Type B pancreatic cell (in vitro differentiated cells): Measurements from ENCODE around the gene C9orf85. TPM values are rescaled to one million over a fixed set of nuclear protein-coding genes. Genes with fewer than 3 reads are reported as not detected.

ENCODE experiments used
- DNase-seq: peaks from one replicate; pipeline ENCODE4 v3.0.0; 2021; ENCODE audit warnings: mixed read lengths; ENCODE audit not compliant: unreplicated experiment; ENCODE audit errors: extremely low spot score
- H3K27ac Mint-ChIP-seq: 2 replicates; pipeline ENCODE4 v1.8.0; 2021; ENCODE audit warnings: mild to moderate bottlenecking, mixed read lengths
- H3K27me3 Mint-ChIP-seq: 2 replicates; pipeline ENCODE4 v1.8.0; 2021; ENCODE audit warnings: mixed read lengths
- H3K36me3 Mint-ChIP-seq: 2 replicates; pipeline ENCODE4 v1.8.0; 2021; ENCODE audit warnings: mixed read lengths
- H3K4me1 Mint-ChIP-seq: one replicate; pipeline ENCODE4 v1.8.0; 2021; ENCODE audit warnings: mixed read lengths; ENCODE audit not compliant: unreplicated experiment
- H3K4me3 Mint-ChIP-seq: 2 replicates; pipeline ENCODE4 v1.8.0; 2021; ENCODE audit warnings: mild to moderate bottlenecking, mixed read lengths
- H3K9me3 Mint-ChIP-seq: 2 replicates; pipeline ENCODE4 v1.8.0; 2021; ENCODE audit warnings: mixed read lengths
- CTCF ChIP-seq: fragments of 200-600 bp; sonication (generic); conservative IDR thresholded peaks from 2 replicates; pipeline ENCODE4 v1.5.0; 2021; ENCODE audit warnings: antibody characterized with exemption, mild to moderate bottlenecking
- total RNA-seq: library from RNA; stranded (reverse); gene quantifications from 2 replicates; pipeline ENCODE4 v1.2.1, GENCODE V29; 2021; ENCODE audit warnings: low replicate concordance

Gene C9orf85
- total RNA-seq, 1 donor from 2014 or later: 17.9 TPM

- Mint-ChIP-seq H3K9me3 (peaks cover 6% of the 10 kb centered on the region), H3K27me3 (no peaks in the 10 kb centered on the region), H3K4me1 (peaks cover 3% of the 10 kb centered on the region), H3K36me3 (peaks cover 40% of the 10 kb centered on the region), H3K4me3 (no peak overlapping the region), H3K27ac (no peak overlapping the region)
- no peak for DNase-seq
- TF ChIP-seq CTCF: no peak
Measured at GRCh38 chr9:71965403-71965802, 54.0 kb downstream of the C9orf85 start.

- peaks cover 40% of the 10 kb centered on the region for H3K36me3 Mint-ChIP-seq
- peaks cover 3% of the 10 kb centered on the region for H3K4me1 Mint-ChIP-seq
- no peak overlapping the region for H3K27ac Mint-ChIP-seq
- peaks cover 6% of the 10 kb centered on the region for H3K9me3 Mint-ChIP-seq
- no peaks in the 10 kb centered on the region for H3K27me3 Mint-ChIP-seq
- no peak for TF ChIP-seq CTCF
- no peak for DNase-seq
- no peak overlapping the region for H3K4me3 Mint-ChIP-seq
Measured at GRCh38 chr9:71966601-71967000, 55.2 kb downstream of the C9orf85 start.

- no peak overlapping the region for H3K4me3 Mint-ChIP-seq
- peaks cover 34% of the 10 kb centered on the region for H3K36me3 Mint-ChIP-seq
- H3K27ac Mint-ChIP-seq: no peak overlapping the region
- no peaks in the 10 kb centered on the region for H3K27me3 Mint-ChIP-seq
- H3K9me3 Mint-ChIP-seq: peaks cover 6% of the 10 kb centered on the region
- no peak for DNase-seq
- TF ChIP-seq CTCF: no peak
- no peaks in the 10 kb centered on the region for H3K4me1 Mint-ChIP-seq
Measured at GRCh38 chr9:71968541-71969090, 57.2 kb downstream of the C9orf85 start.

GRCh38 chr9:71975833-71976232, 64.4 kb downstream of the C9orf85 start:
- H3K27ac Mint-ChIP-seq: no peak overlapping the region

GRCh38 chr9:71977003-71977402, 65.6 kb downstream of the C9orf85 start:
- H3K4me1 Mint-ChIP-seq: no peaks in the 10 kb centered on the region
- TF ChIP-seq CTCF: no peak
- H3K4me3 Mint-ChIP-seq: no peak overlapping the region

More at GRCh38 chr9:71975833-71976232, 64.4 kb downstream of the C9orf85 start:
- Mint-ChIP-seq H3K36me3 (peaks cover 16% of the 10 kb centered on the region), H3K4me1 (no peaks in the 10 kb centered on the region), H3K27me3 (no peaks in the 10 kb centered on the region), H3K4me3 (no peak overlapping the region), H3K9me3 (no peaks in the 10 kb centered on the region)
- no peak for DNase-seq
- TF ChIP-seq CTCF: no peak

More at GRCh38 chr9:71977003-71977402, 65.6 kb downstream of the C9orf85 start:
- no peak for DNase-seq
- Mint-ChIP-seq H3K36me3 (peaks cover 16% of the 10 kb centered on the region), H3K27ac (no peak overlapping the region), H3K27me3 (no peaks in the 10 kb centered on the region), H3K9me3 (no peaks in the 10 kb centered on the region)
